GM19023 (cell line): ENCODE data around the gene ZNF346.

Source experiments
- ATAC-seq: cut with Tn5 transposase; IDR thresholded peaks from one replicate; pipeline ENCODE4 v1.9.1; 2021; ENCODE audit warnings: mild to moderate bottlenecking, moderate library complexity; ENCODE audit not compliant: unreplicated experiment

ZNF346 gene

DNA sequence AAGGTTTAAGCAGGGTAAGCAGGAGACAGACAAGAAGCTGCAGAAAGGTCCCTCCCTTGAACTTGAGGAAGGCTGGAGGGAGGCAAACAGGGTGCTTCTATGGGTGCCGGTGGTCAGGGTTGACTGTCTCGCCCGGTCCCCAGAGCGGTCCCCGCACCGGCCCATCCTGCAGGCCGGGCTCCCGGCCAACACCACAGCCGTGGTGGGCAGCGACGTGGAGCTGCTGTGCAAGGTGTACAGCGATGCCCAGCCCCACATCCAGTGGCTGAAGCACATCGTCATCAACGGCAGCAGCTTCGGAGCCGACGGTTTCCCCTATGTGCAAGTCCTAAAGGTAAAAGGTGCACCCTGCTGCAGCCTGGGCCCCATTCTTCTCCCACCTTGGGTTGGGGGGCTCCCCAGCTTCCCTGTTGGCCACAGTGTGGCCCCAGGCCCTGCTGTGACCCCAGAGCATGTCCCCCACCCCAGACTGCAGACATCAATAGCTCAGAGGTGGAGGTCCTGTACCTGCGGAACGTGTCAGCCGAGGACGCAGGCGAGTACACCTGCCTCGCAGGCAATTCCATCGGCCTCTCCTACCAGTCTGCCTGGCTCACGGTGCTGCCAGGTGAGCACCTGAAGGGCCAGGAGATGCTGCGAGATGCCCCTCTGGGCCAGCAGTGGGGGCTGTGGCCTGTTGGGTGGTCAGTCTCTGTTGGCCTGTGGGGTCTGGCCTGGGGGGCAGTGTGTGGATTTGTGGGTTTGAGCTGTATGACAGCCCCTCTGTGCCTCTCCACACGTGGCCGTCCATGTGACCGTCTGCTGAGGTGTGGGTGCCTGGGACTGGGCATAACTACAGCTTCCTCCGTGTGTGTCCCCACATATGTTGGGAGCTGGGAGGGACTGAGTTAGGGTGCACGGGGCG, 69.9 kb downstream of the ZNF346 start:
- ATAC-seq, result no peak

DNA sequence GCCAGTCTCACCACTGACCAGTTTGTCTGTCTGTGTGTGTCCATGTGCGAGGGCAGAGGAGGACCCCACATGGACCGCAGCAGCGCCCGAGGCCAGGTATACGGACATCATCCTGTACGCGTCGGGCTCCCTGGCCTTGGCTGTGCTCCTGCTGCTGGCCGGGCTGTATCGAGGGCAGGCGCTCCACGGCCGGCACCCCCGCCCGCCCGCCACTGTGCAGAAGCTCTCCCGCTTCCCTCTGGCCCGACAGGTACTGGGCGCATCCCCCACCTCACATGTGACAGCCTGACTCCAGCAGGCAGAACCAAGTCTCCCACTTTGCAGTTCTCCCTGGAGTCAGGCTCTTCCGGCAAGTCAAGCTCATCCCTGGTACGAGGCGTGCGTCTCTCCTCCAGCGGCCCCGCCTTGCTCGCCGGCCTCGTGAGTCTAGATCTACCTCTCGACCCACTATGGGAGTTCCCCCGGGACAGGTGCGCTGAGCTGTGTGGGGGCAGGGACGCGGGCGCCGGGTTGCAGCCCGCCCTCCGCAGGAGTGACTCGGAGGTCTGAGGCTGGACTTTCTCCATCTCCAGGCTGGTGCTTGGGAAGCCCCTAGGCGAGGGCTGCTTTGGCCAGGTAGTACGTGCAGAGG, 70.7 kb downstream of the ZNF346 start:
- no peak for ATAC-seq

DNA sequence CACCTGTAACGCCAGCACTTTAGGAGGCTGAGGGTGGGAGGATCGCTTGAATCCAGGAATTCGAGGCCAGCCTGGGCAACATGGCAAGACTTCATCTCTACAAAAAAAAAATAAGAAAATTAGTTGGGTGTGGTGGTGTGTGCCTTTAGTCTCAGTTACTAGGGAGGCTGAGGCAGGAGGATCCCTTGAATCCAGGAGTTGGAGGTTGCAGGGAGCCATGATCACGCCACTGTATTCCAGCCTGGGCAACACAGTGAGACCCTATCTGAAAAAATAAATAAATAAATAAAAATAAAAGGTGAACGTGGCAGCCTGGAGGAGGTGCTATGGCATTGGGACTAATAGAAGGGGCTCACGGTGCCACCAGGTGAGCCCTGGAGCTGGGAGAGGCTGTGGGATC, 71.3 kb downstream of the ZNF346 start:
- ATAC-seq, result no peak

DNA sequence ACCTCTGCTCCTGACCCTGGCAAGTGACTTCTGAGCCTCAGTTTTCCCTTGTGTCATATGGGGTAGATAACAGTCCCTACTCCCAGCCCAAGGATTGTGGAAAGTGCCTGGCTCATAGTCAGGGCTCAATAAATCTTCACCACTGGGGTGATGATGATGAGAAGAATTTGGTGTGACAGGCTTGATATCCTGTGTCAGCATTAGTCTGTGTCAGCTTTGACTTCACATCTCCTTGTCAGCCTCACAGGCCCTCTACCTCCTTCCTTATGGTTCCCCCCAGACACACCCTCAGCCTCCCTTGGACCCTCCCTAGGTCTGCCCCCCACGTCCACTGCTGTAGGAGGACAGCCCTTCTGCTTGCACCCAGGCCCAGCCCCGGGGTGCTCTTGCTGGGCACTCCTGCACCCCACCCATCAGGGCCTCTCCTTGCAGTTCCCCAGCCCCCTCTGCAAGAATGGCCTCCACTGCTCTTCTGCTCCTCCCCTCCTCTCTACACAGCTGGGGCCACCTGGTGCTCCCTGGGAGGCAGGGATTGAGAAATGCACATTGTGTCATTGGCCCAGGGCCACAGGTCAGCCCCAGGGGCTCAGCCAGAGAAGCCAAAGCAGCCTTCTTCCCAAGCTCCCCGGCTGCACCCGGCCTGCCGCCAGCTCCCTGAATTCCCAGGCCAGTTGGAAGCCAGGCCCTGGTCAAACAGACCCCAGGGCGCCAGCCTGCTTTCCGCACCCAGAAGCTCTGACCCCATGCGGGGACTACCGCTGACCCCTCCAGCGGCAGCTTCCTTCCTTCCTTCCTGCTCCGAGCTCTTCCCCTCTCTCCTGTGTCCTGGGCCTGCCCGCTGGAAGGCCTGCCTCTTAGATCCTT, 72.0 kb downstream of the ZNF346 start:
- ATAC-seq, result no peak

DNA sequence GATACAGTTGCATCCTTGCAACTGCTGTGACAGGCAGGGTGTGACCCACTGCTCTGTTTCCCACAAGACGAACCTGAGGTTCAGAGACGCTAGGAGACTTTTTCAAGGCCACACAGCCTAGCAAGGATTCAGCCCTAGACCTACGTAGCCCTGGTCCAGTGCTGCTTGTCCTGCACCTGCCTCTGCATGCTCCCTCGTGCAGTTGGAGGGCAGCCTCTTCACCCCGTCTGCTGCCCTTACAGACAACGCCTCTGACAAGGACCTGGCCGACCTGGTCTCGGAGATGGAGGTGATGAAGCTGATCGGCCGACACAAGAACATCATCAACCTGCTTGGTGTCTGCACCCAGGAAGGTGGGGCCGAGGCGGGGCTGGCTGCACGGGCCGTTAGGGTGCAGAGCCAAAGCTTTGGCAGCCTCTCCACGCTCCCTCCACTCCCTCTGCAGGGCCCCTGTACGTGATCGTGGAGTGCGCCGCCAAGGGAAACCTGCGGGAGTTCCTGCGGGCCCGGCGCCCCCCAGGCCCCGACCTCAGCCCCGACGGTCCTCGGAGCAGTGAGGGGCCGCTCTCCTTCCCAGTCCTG, 72.7 kb downstream of the ZNF346 start:
- ATAC-seq, result no peak

DNA sequence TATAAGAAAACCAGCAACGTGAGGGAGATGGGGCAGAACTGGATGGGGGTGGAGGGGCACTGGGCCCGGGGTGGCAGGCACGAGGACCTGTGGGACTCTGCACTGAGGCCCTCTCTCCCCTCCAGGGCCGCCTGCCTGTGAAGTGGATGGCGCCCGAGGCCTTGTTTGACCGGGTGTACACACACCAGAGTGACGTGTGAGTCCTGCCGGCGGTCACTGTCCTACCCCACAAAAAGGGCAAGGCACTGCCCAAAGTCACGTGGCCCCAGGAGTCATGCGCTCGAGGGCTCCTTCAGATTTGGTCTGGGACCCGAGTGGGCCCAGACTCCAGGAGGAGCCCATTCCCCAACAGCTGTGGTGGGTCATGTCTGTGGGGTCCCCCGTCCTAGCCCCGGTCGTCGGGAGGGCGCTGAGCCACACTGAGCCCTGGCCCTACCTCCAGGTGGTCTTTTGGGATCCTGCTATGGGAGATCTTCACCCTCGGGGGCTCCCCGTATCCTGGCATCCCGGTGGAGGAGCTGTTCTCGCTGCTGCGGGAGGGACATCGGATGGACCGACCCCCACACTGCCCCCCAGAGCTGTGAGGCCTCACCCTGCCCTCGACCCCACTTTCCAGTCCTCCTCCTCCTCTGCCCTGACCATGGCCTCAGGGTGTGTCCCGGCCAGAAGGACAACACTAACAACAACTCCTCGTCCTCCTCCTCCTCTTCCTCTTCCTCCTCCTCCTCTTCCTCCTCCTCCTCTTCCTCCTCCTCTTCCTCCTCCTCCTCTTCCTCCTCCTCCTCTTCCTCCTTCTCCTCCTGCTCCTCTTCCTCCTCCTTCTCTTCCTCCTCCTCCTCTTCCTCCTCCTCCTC, 73.9 kb downstream of the ZNF346 start:
- no peak for ATAC-seq

DNA sequence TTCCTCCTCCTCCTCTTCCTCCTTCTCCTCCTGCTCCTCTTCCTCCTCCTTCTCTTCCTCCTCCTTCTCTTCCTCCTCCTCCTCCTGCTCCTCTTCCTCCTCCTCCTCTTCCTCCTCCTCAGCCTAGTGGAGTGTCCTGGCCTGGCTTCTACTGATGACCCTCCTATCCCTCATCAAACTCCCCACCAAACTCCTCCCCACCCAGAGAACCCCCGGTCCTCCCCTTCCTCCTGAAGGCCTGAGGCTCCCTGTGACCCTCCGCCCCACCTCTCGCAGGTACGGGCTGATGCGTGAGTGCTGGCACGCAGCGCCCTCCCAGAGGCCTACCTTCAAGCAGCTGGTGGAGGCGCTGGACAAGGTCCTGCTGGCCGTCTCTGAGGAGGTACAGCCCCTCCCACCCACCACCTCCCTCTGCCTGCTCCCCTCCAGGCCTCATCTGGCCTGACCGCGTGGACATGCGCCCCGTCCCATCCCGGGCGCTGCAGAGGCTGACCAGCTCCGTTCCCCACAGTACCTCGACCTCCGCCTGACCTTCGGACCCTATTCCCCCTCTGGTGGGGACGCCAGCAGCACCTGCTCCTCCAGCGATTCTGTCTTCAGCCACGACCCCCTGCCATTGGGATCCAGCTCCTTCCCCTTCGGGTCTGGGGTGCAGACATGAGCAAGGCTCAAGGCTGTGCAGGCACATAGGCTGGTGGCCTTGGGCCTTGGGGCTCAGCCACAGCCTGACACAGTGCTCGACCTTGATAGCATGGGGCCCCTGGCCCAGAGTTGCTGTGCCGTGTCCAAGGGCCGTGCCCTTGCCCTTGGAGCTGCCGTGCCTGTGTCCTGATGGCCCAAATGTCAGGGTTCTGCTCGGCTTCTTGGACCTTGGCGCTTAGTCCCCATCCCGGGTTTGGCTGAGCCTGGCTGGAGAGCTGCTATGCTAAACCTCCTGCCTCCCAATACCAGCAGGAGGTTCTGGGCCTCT, 74.8 kb downstream of the ZNF346 start:
- no peak for ATAC-seq

DNA sequence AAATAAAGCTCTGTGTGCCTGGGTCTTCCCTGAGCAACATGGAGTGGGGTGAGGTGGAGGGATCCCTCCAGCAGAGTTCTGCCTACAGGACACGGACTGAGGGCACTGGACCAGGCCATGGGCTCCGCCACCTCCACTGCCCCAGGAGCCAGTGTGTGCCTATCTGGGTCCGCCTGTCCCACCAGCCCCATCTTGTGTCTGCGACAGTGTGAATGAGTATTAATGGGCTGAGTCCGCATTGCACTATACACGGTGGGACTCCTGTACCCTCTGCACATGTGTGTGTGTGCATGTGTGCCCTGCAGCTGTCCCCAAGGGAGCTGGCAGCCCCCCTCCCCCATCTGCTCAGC, 75.6 kb downstream of the ZNF346 start:
- no peak for ATAC-seq

DNA sequence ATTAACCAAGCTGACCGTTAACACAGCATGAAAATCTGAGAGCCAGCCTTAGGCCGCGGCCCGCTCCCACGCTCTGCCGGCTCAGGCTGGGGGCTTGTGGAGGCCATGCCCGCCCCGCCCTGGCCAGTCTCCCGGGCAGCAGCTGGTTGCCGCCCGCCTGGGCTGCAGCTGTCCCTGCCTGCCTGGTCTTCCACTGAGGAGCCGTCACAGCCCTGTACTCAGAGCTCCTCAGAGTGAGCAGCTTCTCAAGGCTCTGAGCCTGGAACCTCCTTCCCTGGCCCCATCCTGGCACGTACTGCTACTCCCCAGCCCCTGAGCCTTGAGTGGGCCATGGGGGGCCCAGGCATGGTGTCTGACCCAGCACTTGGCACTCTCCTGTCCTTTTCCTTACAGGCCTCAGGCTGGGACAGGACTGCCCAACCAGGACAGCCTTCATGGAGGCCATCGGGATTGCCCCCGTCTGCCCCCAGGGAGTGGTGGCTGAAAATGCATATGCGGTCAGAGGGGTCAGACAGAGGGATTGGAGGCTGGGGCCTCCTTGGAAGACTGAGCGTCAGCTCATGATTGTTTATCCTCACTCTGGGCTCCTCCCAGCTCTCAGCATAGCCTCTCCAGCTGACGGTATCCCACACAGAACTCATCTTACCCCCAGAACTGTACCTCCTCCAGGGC, 76.1 kb downstream of the ZNF346 start:
- ATAC-seq, result no peak

DNA sequence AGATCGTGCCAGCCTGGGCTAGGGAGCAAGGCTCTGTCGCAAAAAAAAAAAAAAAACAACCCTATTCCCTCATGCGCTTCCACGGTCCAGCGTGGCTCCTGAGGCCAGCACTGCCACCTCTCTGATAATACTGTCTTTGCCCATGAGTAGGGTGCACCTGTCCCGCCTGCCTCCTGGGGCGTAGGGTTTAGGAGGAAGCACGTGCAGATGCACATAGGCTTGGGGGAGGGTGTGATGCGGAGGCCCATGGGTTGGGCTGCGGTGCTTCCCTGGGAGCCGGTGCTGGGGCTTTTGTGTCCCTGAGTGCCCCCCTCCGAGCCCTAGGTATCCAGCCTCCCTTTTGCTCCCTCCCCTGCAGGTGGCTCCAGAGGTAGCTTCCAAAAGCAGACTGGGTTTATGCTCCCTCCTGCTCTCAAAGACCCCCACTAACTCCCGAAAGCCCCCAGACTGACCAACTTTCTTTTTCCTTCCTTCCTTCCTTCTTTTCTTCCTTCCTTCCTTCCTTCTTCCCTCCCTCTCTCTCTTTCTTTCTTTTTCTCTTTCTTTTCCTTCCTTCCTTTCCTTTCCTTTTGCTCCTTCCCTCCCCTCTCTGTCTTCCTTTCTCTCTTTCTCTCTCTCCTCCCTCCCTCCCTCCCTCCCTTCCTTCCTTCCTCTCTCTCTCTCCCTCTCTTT, 77.1 kb downstream of the ZNF346 start:
- ATAC-seq, result no peak

DNA sequence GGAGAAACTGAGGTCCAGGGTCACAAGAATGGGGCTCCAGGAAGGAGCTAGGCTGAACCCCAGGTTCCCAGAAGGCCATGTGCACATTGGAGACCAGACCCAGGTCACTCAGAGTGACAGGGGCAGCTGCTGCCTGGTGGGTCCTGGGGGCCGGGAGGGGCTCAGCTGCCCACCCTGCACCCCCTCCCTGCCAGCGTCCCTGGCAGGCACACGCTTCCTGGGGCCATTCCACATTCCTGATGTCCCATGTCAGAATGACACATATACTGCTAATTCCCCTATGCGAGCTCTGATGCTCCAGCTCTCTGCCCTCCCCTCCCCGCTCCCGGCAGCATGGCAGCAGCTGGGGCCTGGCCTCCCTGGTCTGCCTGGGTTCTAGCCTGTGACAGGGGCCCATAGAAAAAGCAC, 78.2 kb downstream of the ZNF346 start:
- ATAC-seq, result no peak

DNA sequence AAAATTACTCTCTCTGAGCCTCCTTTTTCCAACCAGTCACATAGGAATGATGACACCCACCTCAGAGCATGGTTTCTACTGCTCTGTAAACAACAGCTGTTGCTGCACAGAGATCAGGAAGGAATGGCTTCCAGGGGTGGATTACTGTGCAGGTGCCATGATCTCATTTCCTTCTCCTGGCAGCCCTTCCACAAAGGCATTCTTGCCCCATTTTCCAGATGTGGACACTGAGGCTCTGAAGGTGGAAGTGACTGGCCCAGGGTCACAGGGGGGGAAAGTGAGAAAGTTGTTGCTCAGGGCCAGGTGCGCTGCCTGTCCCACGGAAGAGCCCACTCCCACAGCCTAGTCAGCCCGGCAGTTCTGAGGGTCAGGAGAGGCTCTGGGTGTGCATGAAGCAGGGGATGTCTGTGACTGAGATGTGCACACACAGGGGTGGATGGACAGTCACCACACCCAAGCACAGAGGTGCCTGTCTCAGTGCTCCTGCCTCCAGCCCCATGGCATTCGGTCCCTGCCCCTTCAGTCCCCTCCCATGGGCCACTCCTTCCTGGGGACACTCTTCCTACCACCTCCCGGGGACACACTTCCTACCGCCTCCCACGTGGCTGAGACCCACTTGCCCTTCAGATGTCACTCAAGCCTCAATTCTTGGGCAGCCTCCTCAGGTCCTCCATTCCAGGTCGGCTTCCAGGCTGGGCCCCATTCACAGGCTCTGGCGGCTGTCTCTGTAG, 81.2 kb downstream of the ZNF346 start:
- ATAC-seq, result no peak

DNA sequence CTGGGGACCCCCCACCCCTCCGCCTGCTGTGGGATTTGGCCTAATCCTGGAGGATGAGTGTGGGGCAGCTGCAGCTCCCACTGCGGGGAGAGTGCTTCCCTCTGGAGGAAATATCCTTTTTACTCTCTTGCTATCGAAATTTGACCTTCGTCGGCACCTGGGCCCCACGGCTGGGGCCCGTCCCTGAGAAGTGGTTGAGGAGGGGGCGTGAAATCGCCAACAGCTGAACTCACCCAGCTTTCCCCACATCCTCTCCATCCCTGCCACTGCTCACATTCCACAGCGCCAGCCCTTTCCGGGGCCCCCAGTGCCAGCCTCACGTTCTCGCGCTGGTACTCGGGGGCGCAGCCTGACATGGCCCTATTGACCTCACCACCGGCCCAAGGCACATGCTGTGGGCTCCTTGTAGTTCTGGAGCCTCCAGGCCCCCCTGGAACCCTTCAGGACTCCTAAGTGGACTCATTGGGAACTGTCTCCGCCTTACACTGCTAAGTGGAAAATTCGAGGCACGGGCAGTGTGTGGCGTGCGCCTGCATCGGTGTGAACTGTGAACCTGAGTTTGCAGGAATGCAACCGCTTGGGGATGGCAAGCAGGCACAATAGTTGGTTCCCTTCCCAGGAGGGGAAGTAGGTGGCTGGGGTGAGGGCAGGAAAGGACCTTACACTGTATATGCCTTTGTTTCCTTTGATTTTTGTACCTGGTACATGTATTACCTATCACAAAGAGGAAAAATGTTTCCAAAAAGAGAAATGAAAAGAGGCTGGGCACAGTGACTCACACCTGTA, 83.4 kb downstream of the ZNF346 start:
- no peak for ATAC-seq

DNA sequence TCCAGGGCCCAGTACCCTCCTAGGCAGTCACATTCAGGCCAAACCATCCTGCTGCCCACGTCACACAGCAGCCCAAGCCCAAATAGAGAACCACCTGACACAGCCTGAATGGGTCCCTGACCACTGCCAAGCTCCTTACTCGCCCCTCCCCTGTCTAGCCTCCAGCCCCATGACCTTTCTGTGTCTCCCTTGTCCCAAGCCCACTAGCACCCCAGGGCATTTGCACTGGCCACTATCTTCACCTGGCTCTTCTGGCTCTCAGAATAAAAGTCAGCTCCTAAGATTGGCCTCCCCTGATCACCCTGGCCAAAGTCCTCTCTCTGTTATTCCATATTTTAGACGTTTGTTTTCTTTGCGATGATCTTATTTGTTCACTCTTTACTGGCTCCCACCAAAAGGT, 84.7 kb downstream of the ZNF346 start:
- ATAC-seq, result no peak

DNA sequence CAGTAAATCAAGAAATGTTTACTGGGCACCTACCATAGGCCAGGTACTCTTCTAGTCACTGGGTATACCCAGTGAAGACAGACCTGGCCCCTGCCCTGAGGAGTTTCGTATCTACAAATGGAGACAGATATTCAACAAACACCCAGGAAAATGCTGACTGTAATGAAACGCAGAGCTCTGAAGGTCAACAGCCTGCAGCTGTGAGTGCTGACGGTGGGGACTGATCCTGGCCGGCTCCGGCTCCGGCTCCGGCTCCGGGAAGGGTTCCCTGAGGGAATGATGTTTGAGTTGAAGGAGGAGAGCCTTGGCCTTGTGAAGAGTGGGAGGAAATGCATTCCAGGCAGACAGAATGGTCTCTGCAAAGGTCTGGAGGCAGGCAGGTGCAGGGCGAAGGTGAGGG, 87.3 kb downstream of the ZNF346 start:
- ATAC-seq, result no peak

DNA sequence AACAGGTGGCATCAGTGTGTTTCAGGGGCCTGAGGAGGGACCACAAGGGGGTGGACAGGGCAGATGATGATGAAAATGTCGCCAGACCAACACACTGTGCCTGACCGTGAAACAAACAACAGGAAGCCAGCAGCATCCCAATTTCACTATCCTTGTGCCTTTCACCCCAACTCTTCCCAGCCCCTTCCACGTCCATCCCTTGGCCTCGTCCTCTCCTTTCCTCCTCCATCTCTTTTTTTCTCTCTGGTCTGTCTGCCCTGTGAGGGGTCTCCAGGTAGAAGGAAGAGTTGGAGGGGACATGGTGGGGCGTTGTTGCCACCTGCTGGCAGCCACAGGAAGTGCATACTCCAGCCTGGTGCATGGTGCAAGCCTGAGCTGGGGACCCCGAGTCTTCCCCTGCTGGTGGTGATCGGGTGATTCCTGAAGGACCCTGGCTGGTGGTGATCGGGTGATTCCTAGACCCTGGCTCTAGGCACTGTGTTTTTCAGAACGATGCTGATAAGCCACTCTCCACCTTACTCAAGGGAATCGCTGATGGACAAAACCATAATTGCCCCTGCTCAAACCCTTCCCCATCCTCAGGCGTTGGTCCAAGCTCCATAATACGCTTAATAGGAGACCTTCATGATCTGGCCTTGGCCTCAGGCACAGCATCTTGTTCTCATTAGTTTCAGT, 89.4 kb downstream of the ZNF346 start:
- no peak for ATAC-seq
